H1 (cell line): ENCODE measurements around the gene MACROD2. TPM values are rescaled to one million over a fixed set of nuclear protein-coding genes. Genes with fewer than 3 reads are reported as not detected.

Experiments used
- CTCF ChIA-PET: fragments of 300-600 bp; sonication (Branson Sonifier 250); formaldehyde crosslinking; loops from one replicate; lab custom pipeline; 2021; ENCODE audit not compliant: partially characterized antibody; lab: Charles Lee
- POLR2A ChIA-PET: fragments of 300-600 bp; sonication (Branson Sonifier 250); formaldehyde crosslinking; loops from one replicate; lab custom pipeline; 2021; ENCODE audit warnings: inconsistent platforms; ENCODE audit not compliant: partially characterized antibody; lab: Charles Lee
- DNase-seq, 2 experiments: peaks; one replicate each; pipeline versions ENCODE4 v3.0.0 to v3.0.0-alpha.2; 2010 to 2022; ENCODE audit warnings: low spot score in 2 of 2, low read depth in 1 of 2, mixed read lengths in 1 of 2
- FAIRE-seq: peaks from 2 replicates; lab custom pipeline; 2011; peaks lifted over from hg19 to GRCh38; lab: Jason Lieb, UNC
- H2AFZ ChIP-seq: 2 replicates; pipeline ENCODE4 v1.8.1; 2012; ENCODE audit warnings: low read length, inconsistent platforms
- H2AK5ac ChIP-seq: 2 replicates; pipeline ENCODE4 v1.6.1; 2013; ENCODE audit warnings: low read depth, low read length
- H2BK120ac ChIP-seq: replicated peaks from 2 replicates; pipeline ENCODE3; 2013; ENCODE audit warnings: low read depth, low read length, inconsistent platforms
- H2BK12ac ChIP-seq: 2 replicates; pipeline ENCODE4 v1.6.1; 2013; ENCODE audit warnings: low read depth, low read length
- H2BK15ac ChIP-seq: 2 replicates; pipeline ENCODE4 v1.6.1; 2013; ENCODE audit warnings: low read length
- H2BK20ac ChIP-seq: 2 replicates; pipeline ENCODE4 v1.6.1; 2013; ENCODE audit warnings: low read length
- H2BK5ac ChIP-seq: 2 replicates; pipeline ENCODE4 v1.6.1; 2013; ENCODE audit warnings: low read depth, low read length
- H3K14ac ChIP-seq: 2 replicates; pipeline ENCODE4 v1.6.1; 2013; ENCODE audit warnings: inconsistent platforms; ENCODE audit not compliant: insufficient read length
- H3K18ac ChIP-seq: 2 replicates; pipeline ENCODE4 v1.6.1; 2013; ENCODE audit warnings: low read length; ENCODE audit errors: extremely low read depth
- H3K23ac ChIP-seq: 2 replicates; pipeline ENCODE4 v1.6.1; 2013; ENCODE audit warnings: inconsistent platforms; ENCODE audit not compliant: insufficient read length
- H3K23me2 ChIP-seq: 2 replicates; pipeline ENCODE4 v1.6.1; 2013; ENCODE audit warnings: low read depth, low read length
- H3K27ac ChIP-seq: 2 replicates; pipeline ENCODE4 v1.6.1; 2011; ENCODE audit warnings: low read depth, low read length, inconsistent platforms
- H3K27me3 ChIP-seq, 4 experiments: replicated peaks in 1 of 4; 1 replicate in 1 of 4; 2 replicates in 3 of 4; pipeline versions ENCODE4 v1.6.1 to v1.8.1; 2011 to 2013; ENCODE audit warnings: low read length in 3 of 4, mild to moderate bottlenecking in 3 of 4, inconsistent platforms in 2 of 4, mixed read lengths in 2 of 4, moderate library complexity in 1 of 4; ENCODE audit not compliant: control insufficient read depth in 3 of 4, insufficient read depth in 3 of 4; ENCODE audit errors: extremely low read depth in 1 of 4
- H3K36me3 ChIP-seq, 4 experiments: 2 replicates each; pipeline versions ENCODE4 v1.6.1 to v1.8.1; 2011 to 2013; ENCODE audit warnings: mild to moderate bottlenecking in 4 of 4, low read length in 3 of 4, moderate library complexity in 2 of 4, control low read depth in 1 of 4, inconsistent platforms in 1 of 4; ENCODE audit not compliant: insufficient read depth in 4 of 4, control insufficient read depth in 2 of 4
- H3K4ac ChIP-seq: replicated peaks from 2 replicates; pipeline ENCODE3; 2013; ENCODE audit warnings: low read length, low read depth, mixed read lengths, inconsistent platforms; ENCODE audit not compliant: insufficient read length
- H3K4me1 ChIP-seq, 4 experiments: replicated peaks in 1 of 4; 1 replicate in 1 of 4; 2 replicates in 3 of 4; pipeline versions ENCODE4 v1.6.1 to v1.8.1; 2011 to 2013; ENCODE audit warnings: low read length in 3 of 4, inconsistent platforms in 2 of 4, mixed read lengths in 1 of 4; ENCODE audit not compliant: insufficient read depth in 4 of 4, control insufficient read depth in 3 of 4
- H3K4me2 ChIP-seq, 2 experiments: 2 replicates each; pipeline versions ENCODE4 v1.6.1 to v1.8.1; 2011 to 2013; ENCODE audit warnings: low read depth in 2 of 2, low read length in 2 of 2, control low read depth in 1 of 2, inconsistent platforms in 1 of 2, mild to moderate bottlenecking in 1 of 2; ENCODE audit not compliant: insufficient read depth in 1 of 2
- H3K4me3 ChIP-seq, 4 experiments: fragments of 200-600, 300-600 bp in 1 of 4; sonication (generic), shearing (Covaris generic), sonication (Bioruptor Twin) in 1 of 4; 2 replicates each; pipeline versions ENCODE4 v1.5.1 to v1.8.1; 2011 to 2016; ENCODE audit warnings: low read length in 4 of 4, low read depth in 3 of 4, control low read depth in 2 of 4, inconsistent platforms in 2 of 4, mild to moderate bottlenecking in 2 of 4, mixed read lengths in 1 of 4, moderate library complexity in 1 of 4; ENCODE audit not compliant: insufficient read depth in 2 of 4; ENCODE audit errors: extremely low read depth in 1 of 4
- H3K56ac ChIP-seq: replicated peaks from 2 replicates; pipeline ENCODE3; 2013; ENCODE audit warnings: low read depth, mild to moderate bottlenecking, mixed read lengths, low read length, inconsistent platforms; ENCODE audit not compliant: insufficient read length
- H3K79me1 ChIP-seq: 2 replicates; pipeline ENCODE4 v1.6.1; 2013; ENCODE audit warnings: low read depth, low read length, control low read depth
- H3K79me2 ChIP-seq, 2 experiments: 2 replicates each; pipeline versions ENCODE4 v1.6.1 to v1.8.1; 2012 to 2013; ENCODE audit warnings: low read length in 2 of 2, mild to moderate bottlenecking in 2 of 2, inconsistent platforms in 1 of 2; ENCODE audit not compliant: insufficient read depth in 2 of 2, control insufficient read depth in 1 of 2
- H3K9ac ChIP-seq, 4 experiments: replicated peaks in 1 of 4; 1 replicate in 1 of 4; 2 replicates in 3 of 4; pipeline versions ENCODE4 v1.6.1 to v1.8.1; 2011 to 2013; ENCODE audit warnings: low read depth in 3 of 4, low read length in 3 of 4, control low read depth in 2 of 4, mild to moderate bottlenecking in 2 of 4, moderate library complexity in 2 of 4, inconsistent platforms in 1 of 4; ENCODE audit errors: extremely low read depth in 1 of 4
- H3K9me3 ChIP-seq, 2 experiments: 2 replicates each; pipeline versions ENCODE4 v1.6.1 to v1.8.1; 2012 to 2013; ENCODE audit warnings: mild to moderate bottlenecking in 2 of 2, moderate library complexity in 2 of 2, control low read depth in 1 of 2, inconsistent platforms in 1 of 2, low read depth in 1 of 2, low read length in 1 of 2, mixed read lengths in 1 of 2; ENCODE audit not compliant: insufficient read depth in 2 of 2
- H4K20me1 ChIP-seq, 2 experiments: replicated peaks in 1 of 2; 2 replicates each; pipeline versions ENCODE3 to v1.8.1; 2011 to 2013; ENCODE audit warnings: inconsistent platforms in 2 of 2, low read length in 2 of 2, mild to moderate bottlenecking in 1 of 2; ENCODE audit not compliant: insufficient read depth in 2 of 2, control insufficient read depth in 1 of 2
- H4K5ac ChIP-seq: 2 replicates; pipeline ENCODE4 v1.6.1; 2013; ENCODE audit warnings: low read length, low read depth, mixed read lengths, inconsistent platforms; ENCODE audit not compliant: insufficient read length
- H4K8ac ChIP-seq: 2 replicates; pipeline ENCODE4 v1.8.0; 2013; ENCODE audit warnings: mild to moderate bottlenecking, moderate library complexity, low read length, inconsistent platforms; ENCODE audit not compliant: insufficient read depth; ENCODE audit errors: extremely low read depth
- H4K91ac ChIP-seq: replicated peaks from 2 replicates; pipeline ENCODE3; 2013; ENCODE audit warnings: low read length, mixed read lengths, inconsistent platforms; ENCODE audit not compliant: insufficient read length
- CBX8 ChIP-seq: fragments of 300-800, 300-1000 bp; sonication (generic); IDR thresholded peaks from 2 replicates; pipeline ENCODE4 v1.7.1; 2016; ENCODE audit warnings: low read depth, low read length, borderline replicate concordance
- CHD2 ChIP-seq: IDR thresholded peaks from 2 replicates; pipeline ENCODE4 v1.6.1; 2012; ENCODE audit warnings: low read length, improper control_type of control experiment
- EGR1 ChIP-seq: IDR thresholded peaks from 2 replicates; pipeline ENCODE4 v1.6.1; 2011; ENCODE audit warnings: low read depth, low read length, borderline replicate concordance
- FOSL1 ChIP-seq: IDR thresholded peaks from 2 replicates; pipeline ENCODE4 v1.6.1; 2011; ENCODE audit warnings: mild to moderate bottlenecking, low read depth, low read length, moderate library complexity; ENCODE audit not compliant: insufficient read depth
- HDAC6 ChIP-seq: IDR thresholded peaks from one replicate; pipeline ENCODE4 v1.7.1; 2012; ENCODE audit warnings: low read depth, mild to moderate bottlenecking, inconsistent platforms, low read length, moderate library complexity
- KDM1A ChIP-seq: fragments of 200-600, 300-600 bp; sonication (generic); IDR thresholded peaks from 2 replicates; pipeline ENCODE4 v1.7.1; 2016; ENCODE audit warnings: mild to moderate bottlenecking, low read length, borderline replicate concordance
- KDM5A ChIP-seq: fragments of 200-600 bp; IDR thresholded peaks from 2 replicates; pipeline ENCODE4 v1.7.1; 2012; ENCODE audit warnings: mild to moderate bottlenecking, low read length, inconsistent platforms, mixed read lengths
- NRF1 ChIP-seq: IDR thresholded peaks from 2 replicates; pipeline ENCODE4 v1.6.1; 2011; ENCODE audit warnings: mild to moderate bottlenecking, low read depth, low read length, improper control_type of control experiment
- POLR2AphosphoS5 ChIP-seq: IDR thresholded peaks from 2 replicates; pipeline ENCODE4 v1.6.1; 2011; ENCODE audit warnings: low read depth, low read length
- RAD21 ChIP-seq, 2 experiments: IDR thresholded peaks in 1 of 2; conservative IDR thresholded peaks in 1 of 2; 2 replicates each; pipeline ENCODE4 v1.6.1; 2011; ENCODE audit warnings: low read depth in 2 of 2, low read length in 2 of 2, improper control_type of control experiment in 1 of 2, inconsistent platforms in 1 of 2, mild to moderate bottlenecking in 1 of 2, moderate library complexity in 1 of 2
- RFX5 ChIP-seq: IDR thresholded peaks from 2 replicates; pipeline ENCODE4 v1.6.1; 2011; ENCODE audit warnings: low read depth, low read length, improper control_type of control experiment, borderline replicate concordance
- RXRA ChIP-seq: IDR thresholded peaks from 2 replicates; pipeline ENCODE4 v1.6.1; 2011; ENCODE audit warnings: low read depth, mild to moderate bottlenecking, low read length, moderate library complexity; ENCODE audit not compliant: insufficient read depth
- SP1 ChIP-seq: IDR thresholded peaks from 2 replicates; pipeline ENCODE4 v1.6.1; 2011; ENCODE audit warnings: low read depth, low read length
- SUZ12 ChIP-seq: fragments of 200-600 bp; sonication (generic); IDR thresholded peaks from 2 replicates; pipeline ENCODE4 v1.6.1; 2012; ENCODE audit warnings: mild to moderate bottlenecking, inconsistent platforms, low read length, moderate library complexity, mixed read lengths
- TBP ChIP-seq: IDR thresholded peaks from 2 replicates; pipeline ENCODE4 v1.6.1; 2011; ENCODE audit warnings: low read depth, low read length, improper control_type of control experiment
- ZNF274 ChIP-seq: IDR thresholded peaks from 2 replicates; pipeline ENCODE4 v1.7.0; 2012; ENCODE audit warnings: low read length, borderline replicate concordance; ENCODE audit errors: extremely low read depth
- WGBS, 2 experiments: shearing (Covaris generic) in 1 of 2; methylation state at CpG; one replicate each; pipeline versions ENCODE4 v1.1.6 to v1.1.7; 2013 to 2015; ENCODE audit warnings: low lambda C conversion rate in 2 of 2, mixed read lengths in 2 of 2, inconsistent platforms in 1 of 2, low coverage in 1 of 2, missing lambda C conversion rate in 1 of 2; ENCODE audit not compliant: insufficient replicate concordance in 2 of 2, insufficient coverage in 1 of 2, insufficient read length in 1 of 2; ENCODE audit errors: extremely low coverage in 1 of 2, missing lambda C conversion rate in 1 of 2; 5-methylcytosine and 5-hydroxymethylcytosine counted together
- polyA plus RNA-seq, 7 experiments: library from polyadenylated mRNA; depleted of rRNA in 3 of 7; stranded (reverse) in 5 of 7; unstranded in 2 of 7; fragments of >200 nt in 5 of 7; fragments of 200-250 nt in 2 of 7; gene quantifications; 1 replicate in 5 of 7; 2 replicates in 1 of 7; 4 replicates in 1 of 7; pipeline versions ENCODE4 v1.2.1 to v1.2.3, GENCODE V29; 2011 to 2013; ENCODE audit warnings: missing spikeins in 2 of 7, mixed read lengths in 2 of 7
- total RNA-seq: library from RNA; stranded (reverse); fragmentation: NEBNext Ultra II Directional; extraction: Animal tissue kit (Norgen Biotek cat#: 25700); gene quantifications from 2 replicates; pipeline ENCODE4 v1.2.1, GENCODE V29; 2021

Gene MACROD2
- total and polyA plus RNA-seq, 2 of the 8 experiments (the other 6 are each of a cell fraction or from before 2014, with no cell fraction given), result 0.70 to 3.9 TPM

DNA sequence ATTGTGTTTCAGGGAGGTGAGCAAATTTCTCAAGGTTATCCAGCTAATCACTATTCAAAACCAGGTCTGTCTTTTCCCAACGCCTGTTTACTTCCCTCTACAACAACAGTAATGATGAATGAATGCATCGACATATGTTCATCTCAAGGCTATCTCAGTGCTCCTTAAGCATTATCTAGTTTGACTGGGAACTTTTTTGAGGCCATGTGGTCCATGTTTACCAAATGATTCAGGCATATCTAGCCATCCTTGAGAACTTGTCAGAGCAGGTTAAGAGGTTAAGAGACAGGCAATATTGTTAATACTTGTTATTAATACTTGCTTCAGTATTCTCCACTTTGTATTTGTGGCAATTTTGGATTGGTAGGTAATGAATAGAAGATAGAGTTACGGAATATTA, 1380.5 kb downstream of the MACROD2 start:
- Histone ChIP-seq H3K27me3 (no peaks in the 10 kb centered on the region), H3K4ac (no peak overlapping the region), H3K4me1 (no peaks in the 10 kb centered on the region), H2AK5ac (no peak overlapping the region), H3K79me1 (no peaks in the 10 kb centered on the region), H3K23me2 (no peaks in the 10 kb centered on the region), H3K4me3 (no peak overlapping the region), H3K79me2 (no peaks in the 10 kb centered on the region), H2BK12ac (no peak overlapping the region), H2BK5ac (no peak overlapping the region), H3K4me2 (no peak overlapping the region), H2BK20ac (no peak overlapping the region), H3K9me3 (no peaks in the 10 kb centered on the region), H2BK120ac (no peak overlapping the region), H3K9ac (no peak overlapping the region), H3K23ac (no peak overlapping the region), H2AFZ (0 out of 2 replicates have a peak overlapping the region, but pooled peaks have one; percentile 16), H3K18ac (no peak overlapping the region), H4K20me1 (no peaks in the 10 kb centered on the region), H3K36me3 (no peaks in the 10 kb centered on the region), H3K14ac (no peak overlapping the region), H2BK15ac (no peak overlapping the region), H4K8ac (no peak overlapping the region), H3K56ac (no peak overlapping the region), H4K91ac (no peak overlapping the region), H4K5ac (no peak overlapping the region), H3K27ac (no peak overlapping the region)
- DNase-seq, result no peak
- 89 to 100% methylated on average over 1 to 3 of the region's 3 CpGs for WGBS, 2 experiments
- no peak for FAIRE-seq
- ChIA-PET POLR2A (no interaction called here), CTCF (no interaction called here)
- TF ChIP-seq NRF1, result no peak
- TF ChIP-seq ZNF274, result no peak
- no peak for TF ChIP-seq RXRA
- no peak for TF ChIP-seq CHD2
- TF ChIP-seq FOSL1, result no peak
- TF ChIP-seq HDAC6, result no peak
- no peak for TF ChIP-seq SP1
- no peak for TF ChIP-seq RAD21 (IDR thresholded peaks at IDR 0.05 in 1 of 2, conservative IDR thresholded peaks at IDR 0.05 in 1 of 2; ENCODE audit: low read depth in 2 of 2, low read length in 2 of 2)
- no peak for TF ChIP-seq SUZ12
- TF ChIP-seq KDM1A, result no peak
- TF ChIP-seq TBP, result no peak
- no peak for TF ChIP-seq KDM5A
- TF ChIP-seq EGR1, result no peak
- no peak for TF ChIP-seq RFX5
- TF ChIP-seq CBX8, result no peak
- TF ChIP-seq POLR2AphosphoS5, result no peak
